ENCODE results near the gene TRA2B. TPM values are rescaled to one million over a fixed set of nuclear protein-coding genes. Genes with fewer than 3 reads are reported as not detected.

The TRA2B gene
- 170 and 204 TPM in 2 replicates for total RNA-seq

DNA sequence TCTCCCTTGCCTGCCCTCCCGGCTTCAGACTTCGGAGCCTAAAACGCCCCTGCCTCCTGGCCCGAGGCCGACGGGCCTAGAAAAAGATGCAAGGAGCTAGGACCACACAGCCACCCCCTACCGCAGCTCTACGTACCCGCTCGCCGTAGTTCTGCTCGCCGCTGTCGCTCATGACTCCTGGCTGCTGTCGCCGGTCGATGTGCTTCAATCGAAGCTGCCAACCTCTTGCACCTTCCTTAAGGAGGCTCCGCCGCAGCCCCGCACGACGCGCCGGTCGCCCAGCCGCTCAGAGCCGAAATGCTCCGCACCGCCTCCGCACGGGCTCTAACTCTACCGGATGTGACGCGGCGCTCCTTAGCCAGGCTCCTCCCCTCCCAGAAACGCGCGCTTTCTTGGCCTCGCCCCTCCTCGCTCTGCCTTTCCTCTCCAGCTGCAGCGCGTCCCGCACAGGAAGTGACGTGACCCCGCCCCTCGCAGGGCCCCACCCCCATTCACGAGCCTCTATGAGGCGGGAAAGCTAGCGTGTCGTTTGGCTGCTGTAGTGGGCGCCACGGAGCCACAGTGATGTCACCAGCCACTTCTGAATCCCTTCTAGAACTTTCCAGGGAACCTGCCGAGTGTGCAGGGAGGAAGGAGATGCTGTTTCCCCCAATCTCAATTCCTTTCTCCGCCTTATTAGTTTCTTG lies at the start of gene TRA2B:
TRA2B (minus strand) TSS at position 326 of the 686 bp plus-strand sequence; CDS start at position 172, 154 bp downstream.
- DNase-seq (ENCODE audit: low read depth) = peak; percentile 90

DNA sequence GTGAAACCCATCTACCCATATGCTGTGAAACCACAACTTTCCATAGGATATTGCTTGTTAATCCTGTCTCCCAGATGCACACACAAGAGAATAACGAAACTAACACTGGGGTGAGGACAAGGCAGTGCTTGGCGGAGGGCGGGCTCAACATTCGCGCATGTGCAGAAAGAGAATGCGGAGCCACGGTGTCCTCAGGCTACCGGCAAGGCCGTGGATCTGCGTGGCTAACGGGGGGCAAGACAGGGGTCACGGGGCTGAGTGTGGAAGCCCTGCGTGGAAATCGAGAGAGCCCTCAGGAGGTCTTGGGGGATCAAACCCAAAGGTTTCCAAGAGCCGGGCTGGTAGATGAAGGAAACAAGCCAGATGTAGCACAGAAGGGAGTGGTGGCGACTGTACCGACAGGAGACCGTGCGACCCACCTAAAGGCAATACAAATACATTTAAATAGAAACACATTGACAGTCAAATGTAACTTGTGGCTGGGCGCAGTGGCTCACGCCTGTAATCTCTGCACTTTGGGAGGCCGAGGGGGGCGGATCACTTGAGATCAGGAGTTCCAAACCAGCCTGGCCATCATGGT lies 48.5 kb upstream of the TRA2B start:
- DNase-seq (ENCODE audit: low read depth) = no peak

DNA sequence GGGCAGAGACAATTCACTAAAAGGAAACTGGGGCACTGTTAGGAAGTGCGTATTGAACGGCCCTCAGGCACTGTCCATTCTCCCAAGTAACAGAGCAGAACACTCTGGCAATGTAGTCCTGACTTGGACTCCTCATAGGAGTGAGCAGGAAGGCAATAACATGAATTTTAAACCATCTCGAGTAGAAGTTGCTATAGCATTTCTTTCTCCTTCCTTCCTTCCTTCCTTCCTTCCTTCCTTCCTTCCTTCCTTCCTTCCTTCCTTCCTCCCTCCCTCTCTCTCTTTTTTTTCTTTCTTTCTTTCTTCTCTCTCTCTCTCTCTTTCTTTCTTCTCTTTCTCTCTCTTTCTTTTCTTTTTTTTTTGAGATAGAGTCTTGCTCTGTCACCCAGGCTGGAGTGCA lies 46.4 kb upstream of the TRA2B start:
- no peak for DNase-seq (ENCODE audit: low read depth)

DNA sequence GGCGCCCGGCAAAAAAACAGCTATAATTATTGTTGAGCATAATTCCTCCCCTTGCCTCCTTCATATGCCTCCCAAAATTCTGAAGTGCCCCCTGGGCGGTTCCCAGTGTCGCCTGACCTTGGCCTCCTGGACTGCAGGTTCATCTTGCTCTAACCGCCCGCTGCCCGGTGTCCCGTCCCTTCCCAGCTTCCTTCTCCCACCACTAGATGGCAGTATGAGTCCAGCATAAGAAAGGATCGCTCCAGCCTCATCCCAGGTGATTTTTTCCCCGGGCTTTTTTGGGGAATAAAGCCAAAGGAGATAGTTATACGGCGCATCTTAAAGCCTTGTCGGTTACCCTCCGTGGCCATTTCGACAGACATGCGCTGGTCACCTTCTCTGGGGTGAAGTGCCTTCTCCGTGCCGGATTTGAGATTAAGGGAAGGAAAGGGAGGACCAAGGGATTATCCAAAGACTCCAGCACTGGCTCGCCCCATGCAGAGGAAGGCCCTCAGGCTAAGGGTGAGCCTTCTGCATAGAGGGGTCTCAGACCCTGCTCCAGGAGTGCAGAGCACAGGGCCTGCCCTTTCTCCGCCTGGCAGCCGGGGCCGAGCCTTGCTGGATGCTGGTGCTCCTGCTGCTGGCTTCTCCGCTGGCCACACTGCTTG lies 45.8 kb upstream of the TRA2B start:
- DNase-seq (ENCODE audit: low read depth) = peak; percentile 32

DNA sequence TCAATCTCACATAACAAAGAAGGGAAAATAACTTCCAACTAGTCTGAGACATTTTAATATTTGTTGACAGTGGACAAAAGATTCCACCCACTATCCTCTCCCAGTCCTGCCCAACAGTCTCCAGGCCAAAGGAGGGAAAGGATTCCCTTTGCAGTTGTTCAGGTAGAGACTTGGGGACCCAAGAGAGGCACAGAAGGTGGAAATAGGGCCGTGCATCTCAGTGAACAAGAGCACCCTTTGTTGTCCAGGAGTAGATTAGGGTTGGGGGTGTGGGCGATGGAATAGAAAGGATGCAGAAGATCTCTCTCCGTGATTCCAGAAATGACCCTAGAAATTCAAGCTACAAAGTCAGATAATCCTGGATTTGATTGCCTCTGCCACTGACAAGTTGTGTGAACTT lies 44.8 kb upstream of the TRA2B start:
- DNase-seq (ENCODE audit: low read depth) = no peak

DNA sequence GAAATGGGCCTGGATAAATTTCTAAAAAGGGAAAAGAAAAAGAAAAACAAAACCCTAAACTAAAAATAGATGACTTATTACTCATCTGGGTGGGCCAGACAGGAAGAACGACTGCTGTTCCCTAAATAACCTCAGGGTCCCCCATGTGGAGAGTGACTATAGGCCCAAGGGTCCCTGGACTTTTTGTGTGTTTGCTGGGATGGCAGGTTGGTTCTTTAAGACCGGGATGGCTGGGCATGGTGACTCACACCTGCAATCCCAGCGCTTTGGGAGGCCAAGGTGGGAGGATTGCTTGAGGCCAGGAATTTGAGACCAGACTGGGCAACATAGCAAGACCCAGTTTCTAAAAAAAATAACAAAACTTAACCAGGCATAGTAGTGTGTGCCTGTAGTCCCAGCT lies 43.8 kb upstream of the TRA2B start:
- no peak for DNase-seq (ENCODE audit: low read depth)

DNA sequence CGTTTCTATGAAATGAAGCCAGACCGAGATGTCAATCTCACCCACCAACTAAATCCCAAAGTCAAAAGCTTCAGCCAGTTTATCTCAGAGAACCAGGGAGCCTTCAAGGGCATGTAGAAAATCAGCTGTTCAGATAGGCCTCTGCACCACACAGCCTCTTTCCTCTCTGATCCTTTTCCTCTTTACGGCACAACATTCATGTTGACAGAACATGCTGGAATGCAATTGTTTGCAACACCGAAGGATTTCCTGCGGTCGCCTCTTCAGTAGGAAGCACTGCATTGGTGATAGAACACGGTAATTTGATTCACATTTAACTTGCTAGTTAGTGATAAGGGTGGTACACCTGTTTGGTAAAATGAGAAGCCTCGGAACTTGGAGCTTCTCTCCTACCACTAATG lies 41.9 kb upstream of the TRA2B start:
- no peak for DNase-seq (ENCODE audit: low read depth)

DNA sequence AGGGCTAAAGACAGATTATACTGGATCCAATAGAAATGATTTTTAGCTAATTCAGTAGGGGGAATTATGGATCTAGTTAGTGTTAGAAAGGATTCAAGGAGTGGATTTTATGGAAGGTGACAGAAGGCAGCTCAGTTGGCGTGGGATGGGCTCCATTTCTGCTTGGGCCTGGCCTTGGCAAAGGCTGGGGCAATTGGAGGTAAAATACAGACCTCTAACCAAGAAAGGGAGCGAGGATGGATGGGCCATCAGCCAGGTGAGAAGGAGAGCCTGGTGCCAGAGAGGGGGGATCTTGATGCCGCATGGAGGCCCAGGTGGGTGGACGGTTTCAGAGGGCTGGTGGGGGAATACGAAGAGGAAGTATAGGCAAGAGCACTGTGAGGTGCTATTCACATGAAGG lies 40.7 kb upstream of the TRA2B start:
- no peak for DNase-seq (ENCODE audit: low read depth)

DNA sequence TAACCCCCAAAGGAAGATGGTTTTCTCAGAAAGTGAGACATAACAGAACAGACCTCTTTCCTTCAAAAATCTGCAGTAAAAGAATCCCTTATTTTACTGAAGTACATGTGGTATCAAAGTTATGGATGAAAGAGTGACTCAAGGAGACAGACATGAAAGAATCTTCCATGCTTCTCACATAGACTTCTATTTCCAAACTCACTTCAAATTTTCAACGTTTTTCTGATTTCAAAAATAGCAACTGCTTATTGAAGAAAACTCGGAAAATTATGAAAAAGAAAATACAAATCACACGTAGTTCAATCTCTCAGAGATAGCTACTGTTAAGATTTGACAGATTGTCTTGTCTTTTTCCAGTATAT lies 39.8 kb upstream of the TRA2B start:
- no peak for DNase-seq (ENCODE audit: low read depth)

DNA sequence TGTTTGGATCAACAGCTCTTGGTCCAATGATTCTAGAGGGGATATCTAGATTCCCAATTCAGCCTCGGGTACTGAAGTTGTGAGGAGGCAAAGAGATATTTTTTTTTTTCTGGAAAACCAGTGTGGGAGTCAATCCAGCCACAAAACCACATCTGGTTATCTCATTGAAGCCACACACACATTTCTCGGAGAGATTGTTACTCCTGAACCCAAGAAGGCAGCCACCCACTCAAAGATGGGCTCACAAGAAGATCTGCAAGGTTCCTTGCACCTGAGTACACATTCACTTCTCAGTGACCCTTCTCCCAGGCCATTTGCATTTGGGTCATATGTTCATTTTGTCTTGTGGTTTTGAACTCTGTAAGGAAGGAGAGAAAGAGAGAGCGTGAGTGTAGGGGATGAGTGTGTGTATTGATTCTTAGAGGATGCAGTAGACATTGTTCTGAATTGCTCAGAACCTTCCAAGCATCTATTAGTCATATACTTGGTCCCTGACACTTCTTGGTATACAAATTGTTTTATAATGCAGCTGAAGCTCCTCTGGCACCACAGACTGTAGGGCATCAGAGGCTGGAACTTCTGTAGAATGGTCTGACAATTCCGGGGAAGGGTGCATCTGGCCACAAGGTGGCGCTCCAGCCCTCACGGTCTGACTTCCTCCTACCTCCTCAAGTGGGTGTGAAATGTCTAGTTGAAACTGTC lies 39.3 kb upstream of the TRA2B start:
- DNase-seq (ENCODE audit: low read depth) = peak; percentile 43

DNA sequence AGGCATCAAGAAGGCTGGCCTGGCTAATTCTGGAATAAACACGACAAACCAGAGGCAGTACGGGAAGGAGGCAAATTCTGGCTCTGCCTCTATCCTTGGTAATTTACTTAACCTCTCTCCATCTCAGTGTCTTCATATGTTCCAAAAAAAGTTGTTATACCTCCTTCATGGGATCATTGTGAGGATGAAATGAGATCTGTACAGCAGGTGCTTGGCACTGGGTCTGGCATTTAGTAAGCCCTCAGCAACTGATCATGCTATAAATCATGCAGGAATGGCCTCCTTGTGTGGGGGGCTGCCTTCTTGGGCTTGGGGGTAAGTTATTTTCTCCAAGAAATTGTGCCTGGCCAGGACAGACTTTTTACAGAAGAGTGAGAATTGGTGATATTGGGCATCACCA lies 38.3 kb upstream of the TRA2B start:
- no peak for DNase-seq (ENCODE audit: low read depth)

DNA sequence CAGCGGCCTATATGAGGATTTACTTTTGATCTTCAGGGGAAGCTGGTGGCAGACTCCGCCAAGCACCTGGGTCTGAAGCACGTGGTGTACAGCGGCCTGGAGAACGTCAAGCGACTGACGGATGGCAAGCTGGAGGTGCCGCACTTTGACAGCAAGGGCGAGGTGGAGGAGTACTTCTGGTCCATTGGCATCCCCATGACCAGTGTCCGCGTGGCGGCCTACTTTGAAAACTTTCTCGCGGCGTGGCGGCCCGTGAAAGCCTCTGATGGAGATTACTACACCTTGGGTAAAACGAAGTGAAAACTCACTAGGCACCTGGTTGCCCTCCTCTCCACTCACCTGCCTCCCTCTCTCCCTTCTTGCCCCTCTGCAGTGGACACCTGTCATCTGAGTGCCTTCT lies 33.8 kb upstream of the TRA2B start:
- DNase-seq (ENCODE audit: low read depth) = no peak

DNA sequence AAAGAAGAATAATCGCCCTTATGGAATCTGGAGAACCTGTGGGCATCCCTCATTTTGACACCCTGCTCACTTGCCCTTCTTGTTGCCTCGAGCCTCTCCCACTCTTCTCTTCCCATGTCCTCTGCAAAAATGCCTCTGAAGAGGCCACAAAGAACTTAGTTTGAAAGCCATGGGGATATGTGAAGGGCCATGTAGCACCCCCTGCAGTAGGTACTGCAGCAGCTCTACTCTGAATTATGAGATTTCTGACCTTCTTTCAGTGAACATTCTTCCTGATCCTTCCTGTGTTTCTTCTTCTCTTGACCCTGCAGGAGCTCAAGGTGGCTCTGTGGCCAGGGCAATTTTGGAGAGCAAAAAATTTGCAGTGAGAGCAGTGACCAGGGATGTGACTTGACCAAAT lies 30.4 kb upstream of the TRA2B start:
- no peak for DNase-seq (ENCODE audit: low read depth)

DNA sequence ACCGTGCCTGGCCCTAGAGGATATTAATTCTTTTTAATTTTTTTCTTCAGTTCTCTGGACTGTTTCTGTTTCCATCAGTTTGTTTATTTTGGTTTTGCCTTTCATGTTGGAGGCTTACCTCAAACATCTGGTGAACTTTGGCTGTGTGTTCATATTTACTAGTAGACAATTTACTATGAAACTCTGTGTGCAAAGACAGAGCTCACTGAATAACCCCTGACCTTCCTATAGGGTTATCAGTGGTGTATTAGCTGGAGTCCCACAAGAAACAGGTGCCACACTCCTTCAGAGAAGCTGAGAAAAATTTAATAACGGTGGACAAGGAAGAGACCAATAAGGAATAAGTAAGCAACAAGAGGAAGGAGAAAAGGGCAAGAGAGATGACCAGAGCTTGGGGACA lies 28.8 kb upstream of the TRA2B start:
- no peak for DNase-seq (ENCODE audit: low read depth)

DNA sequence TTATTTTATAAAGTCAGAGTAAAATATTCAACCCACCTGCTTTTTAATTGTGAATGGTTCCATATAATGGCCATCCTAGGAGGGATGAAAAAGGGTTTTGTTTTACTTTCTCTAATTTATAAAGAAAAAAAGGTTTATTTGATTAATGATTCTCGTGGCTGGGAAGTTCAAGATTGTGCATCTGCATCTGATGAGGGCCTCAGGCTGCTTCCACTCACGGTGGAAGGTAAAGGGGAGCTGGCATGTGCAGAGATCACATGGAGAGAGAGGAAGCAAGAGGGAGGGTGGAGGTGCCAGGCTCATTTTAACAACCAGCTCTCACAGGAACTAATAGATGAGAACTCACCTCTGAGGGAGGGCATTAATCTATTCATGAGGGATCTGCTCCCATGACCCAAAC lies 27.7 kb upstream of the TRA2B start:
- DNase-seq (ENCODE audit: low read depth) = no peak

DNA sequence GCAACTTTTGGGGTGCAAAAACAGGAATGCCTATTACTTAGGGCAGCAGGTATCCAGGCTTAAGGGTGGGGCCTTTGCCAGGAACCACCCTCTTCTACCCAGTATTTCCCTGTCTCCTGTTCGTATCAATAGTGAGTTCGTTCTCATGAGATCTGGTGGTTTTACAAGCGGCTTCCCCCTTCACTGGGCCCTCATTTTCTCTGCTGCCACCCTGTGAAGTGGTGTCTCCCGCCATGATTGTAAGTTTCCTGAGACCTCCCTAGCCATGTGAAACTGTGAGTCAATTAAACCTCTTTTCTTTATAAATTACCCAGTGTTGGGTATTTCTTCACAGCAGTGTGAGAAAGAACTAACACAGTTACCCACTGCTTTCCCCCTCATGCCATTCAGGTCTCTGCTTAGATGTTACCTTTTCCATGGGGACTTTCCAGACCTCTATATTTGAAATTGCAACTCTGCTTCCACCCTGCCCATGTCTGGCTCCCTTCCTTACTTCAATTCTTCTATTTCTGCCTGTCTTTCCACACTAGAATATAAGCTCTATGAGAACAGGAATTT lies 23.9 kb upstream of the TRA2B start:
- no peak for DNase-seq (ENCODE audit: low read depth)

DNA sequence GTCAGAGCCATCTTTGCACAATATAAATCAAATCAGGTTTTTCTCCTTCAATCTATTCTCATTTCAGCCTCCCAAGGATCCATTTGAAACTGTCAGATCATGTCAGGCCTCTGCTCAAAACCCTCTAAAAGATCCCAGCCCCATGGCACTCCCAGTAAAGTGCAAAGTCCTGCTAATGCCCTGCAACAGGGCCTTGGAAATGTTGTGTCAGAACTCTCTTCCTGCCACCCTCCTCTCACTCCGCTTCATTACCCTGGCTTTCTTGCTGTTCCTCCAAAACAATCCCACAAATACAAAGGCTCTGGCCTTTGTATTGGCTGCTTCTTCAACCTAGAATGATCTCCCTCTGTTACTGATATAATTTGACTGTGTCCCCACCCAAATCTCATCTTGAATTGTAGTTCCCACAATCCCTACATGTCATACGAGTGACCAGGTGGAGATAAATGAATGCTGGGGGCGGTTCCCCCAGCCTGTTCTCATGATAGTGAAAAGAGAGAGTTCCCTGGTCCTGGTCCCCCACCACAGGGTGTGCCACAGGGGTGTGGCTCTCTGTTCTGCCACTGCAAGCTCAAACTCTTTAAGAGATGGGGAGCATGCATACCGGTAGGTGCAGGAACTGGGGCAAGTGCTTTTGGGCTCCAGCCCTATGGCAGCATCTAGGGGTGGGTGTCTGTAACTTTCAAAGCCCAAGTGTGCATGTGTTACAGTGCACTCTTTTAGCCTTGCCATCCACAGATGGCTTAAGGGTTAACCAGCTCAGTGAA lies 22.9 kb upstream of the TRA2B start:
- DNase-seq (ENCODE audit: low read depth) = peak; percentile 56

DNA sequence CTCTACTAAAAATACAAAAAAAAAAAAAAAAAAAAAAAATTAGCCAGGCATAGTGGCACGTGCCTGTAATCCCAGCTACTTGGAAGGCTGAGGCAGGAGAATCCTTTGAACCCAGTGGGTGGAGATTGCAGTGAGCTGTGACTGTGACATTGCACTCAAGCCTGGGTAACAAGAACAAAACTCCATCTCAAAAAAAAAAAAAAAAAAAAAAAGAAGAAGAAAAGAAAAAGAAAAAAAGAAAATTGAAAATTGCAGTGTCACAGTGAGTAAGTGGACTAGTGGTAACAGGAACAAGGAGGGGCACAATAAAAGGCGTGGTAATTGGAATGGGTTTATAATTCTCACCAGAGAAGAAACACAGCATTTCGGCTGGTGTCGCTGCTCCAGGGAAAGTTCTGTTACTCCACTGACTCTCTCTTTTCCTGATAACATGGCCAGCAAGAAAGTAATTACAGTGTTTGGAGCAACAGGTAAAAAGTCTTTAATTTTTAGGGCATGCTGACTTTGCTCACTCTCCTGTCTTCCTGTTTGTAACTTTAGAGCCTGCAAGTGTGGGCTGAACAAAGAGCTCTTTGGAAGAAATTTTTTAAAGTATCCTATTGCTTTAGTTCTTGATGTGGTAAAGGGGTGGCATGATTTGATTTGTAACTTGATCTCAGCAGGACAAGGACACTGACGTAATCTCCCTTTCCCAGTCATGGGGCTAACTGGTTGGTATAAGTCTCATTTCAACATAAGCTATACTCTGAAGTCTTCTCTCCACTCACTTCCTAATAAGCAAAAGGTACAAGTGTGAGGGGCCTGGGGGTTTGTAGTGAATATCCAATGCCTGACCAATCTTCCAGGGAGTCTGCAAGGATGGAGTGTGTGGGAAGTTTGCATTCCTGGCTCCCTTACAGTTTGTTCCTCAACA lies 22.1 kb upstream of the TRA2B start:
- DNase-seq (ENCODE audit: low read depth) = peak; percentile 88

DNA sequence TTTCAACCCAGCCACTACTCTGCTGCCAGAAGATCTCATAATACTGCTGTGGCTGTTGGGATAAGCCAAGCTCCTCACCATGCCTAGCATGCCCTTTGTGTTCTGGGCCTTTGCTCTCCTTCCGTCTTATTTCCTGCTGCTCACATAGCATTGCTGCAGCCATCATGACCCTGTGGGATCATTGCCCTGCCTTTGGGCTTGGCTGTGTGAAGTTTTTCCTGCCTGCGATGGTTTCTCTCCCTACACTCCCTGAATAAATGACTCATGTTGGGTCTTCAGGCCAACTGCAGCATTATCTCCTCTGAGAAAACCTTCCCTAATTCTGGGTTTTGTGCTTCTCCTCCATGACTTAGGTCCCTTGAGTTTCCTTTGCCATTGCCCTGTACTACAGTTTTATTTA lies 20.8 kb upstream of the TRA2B start:
- no peak for DNase-seq (ENCODE audit: low read depth)

DNA sequence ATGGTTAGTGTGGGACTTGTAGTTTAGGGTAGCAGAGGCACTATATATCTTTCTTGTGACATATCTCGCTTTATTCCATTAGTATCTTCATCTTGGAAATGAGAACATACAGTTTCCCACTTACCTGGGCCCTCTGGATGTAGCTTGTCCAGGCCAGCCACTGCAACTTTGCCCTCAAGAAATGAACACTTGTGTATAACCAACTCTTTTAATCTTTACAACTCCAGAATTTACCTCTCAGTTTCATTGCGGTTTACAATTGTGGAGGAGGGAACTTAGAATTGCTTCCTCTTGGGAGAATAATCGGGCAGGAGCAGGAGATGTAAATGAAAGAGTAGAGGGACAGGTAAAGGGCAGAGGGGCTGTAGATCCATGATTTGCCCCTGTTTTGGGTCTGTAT lies 18.4 kb upstream of the TRA2B start:
- DNase-seq (ENCODE audit: low read depth) = no peak

DNA sequence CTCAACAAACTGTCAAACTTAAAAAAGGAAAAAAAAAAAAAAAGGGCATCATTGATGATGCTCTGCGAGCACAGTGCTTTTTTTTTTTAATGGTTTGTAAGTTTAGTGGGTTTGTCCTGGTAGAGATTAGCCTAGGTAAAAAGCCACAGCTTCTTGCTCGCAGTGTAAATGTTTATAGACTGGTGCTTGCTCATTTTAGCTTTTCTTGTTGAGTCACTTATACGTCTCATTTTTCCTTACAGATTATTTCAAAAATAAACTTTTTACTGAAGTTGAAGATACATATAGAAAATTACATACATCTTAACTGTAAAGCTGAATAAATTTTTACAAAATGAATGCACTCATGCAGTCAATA lies 16.5 kb upstream of the TRA2B start:
- no peak for DNase-seq (ENCODE audit: low read depth)
